Right atrium auricular region (tissue), 2 donors: Measurements from ENCODE around the gene NRP1. TPM values are rescaled to one million over a fixed set of nuclear protein-coding genes. Genes with fewer than 3 reads are reported as not detected.
"Not testable (repeated sequence)": the region's sequence is repeated elsewhere in the genome, so short reads cannot be mapped to it uniquely, and the experiment has no call there.

ENCODE experiments used
- DNase-seq: peaks from one replicate; pipeline ENCODE4 v3.0.0-alpha.2; 2019; ENCODE audit warnings: low spot score
- H3K27ac ChIP-seq, 2 donors: fragments of 200-600 bp; sonication (generic); 1 replicate in 1 of 2; 2 replicates in 1 of 2; pipeline ENCODE4 v1.5.1; 2016 to 2019
- H3K27me3 ChIP-seq, 2 donors: fragments of 200-600 bp; sonication (generic); one replicate each; pipeline versions ENCODE4 v1.5.1 to v1.6.0; 2017 to 2019
- H3K36me3 ChIP-seq: fragments of 200-600 bp; sonication (generic); one replicate; pipeline ENCODE4 v1.5.1; 2016
- H3K4me1 ChIP-seq, 2 donors: fragments of 200-600 bp; sonication (generic); one replicate each; pipeline versions ENCODE4 v1.5.1 to v1.6.0; 2017 to 2019
- H3K4me3 ChIP-seq, 2 donors: fragments of 200-600 bp; sonication (generic); 1 replicate in 1 of 2; 2 replicates in 1 of 2; pipeline ENCODE4 v1.5.1; 2017 to 2019; ENCODE audit warnings: mild to moderate bottlenecking in 1 of 2, moderate library complexity in 1 of 2
- H3K9me3 ChIP-seq, 2 donors: fragments of 200-600 bp; sonication (generic); one replicate each; pipeline ENCODE4 v1.5.1; 2019
- total RNA-seq, 2 donors: library from RNA; depleted of rRNA; stranded (reverse); fragments of >200 nt; gene quantifications; one replicate each; pipeline ENCODE4 v1.1.0, GENCODE V29; 2016
- TF ChIP-seq, protein P1 (sequence below), 2 donors: fragments of 200-600 bp; sonication (generic); IDR thresholded peaks; one replicate each; pipeline ENCODE4 v1.5.1; 2019; ENCODE audit warnings: antibody characterized with exemption in 2 of 2

Gene NRP1
- total RNA-seq, 2 donors from 2014 or later: 54.6 to 83.1 TPM

DNA sequence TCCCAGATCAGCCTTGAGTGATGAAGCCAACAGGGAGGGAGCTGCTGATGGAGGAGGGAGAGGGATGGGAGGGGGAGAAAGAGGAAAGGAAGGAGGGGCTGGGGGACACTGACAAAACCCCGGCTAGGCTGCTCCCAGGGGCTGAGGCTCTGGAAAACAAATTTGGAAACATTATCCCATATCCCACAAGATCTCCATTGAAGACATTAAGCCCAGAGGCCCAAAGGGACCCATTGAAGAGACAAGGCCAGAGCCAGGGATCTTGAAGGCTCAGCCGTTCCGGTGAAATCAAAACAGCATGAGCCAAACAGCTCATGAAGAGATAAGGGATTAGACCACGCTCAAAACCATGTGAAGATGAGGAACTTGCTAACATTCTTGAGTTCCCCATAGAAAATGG, 192.2 kb downstream of the NRP1 start:
- no peak overlapping the region for H3K4me3 ChIP-seq
- H3K36me3 ChIP-seq: no peaks in the 10 kb centered on the region
- no peaks in the 10 kb centered on the region for H3K27me3 ChIP-seq
- DNase-seq: no peak
- peaks cover 0 to 8% of the 10 kb centered on the region in 2 donors for H3K4me1 ChIP-seq
- TF ChIP-seq, protein P1, sequence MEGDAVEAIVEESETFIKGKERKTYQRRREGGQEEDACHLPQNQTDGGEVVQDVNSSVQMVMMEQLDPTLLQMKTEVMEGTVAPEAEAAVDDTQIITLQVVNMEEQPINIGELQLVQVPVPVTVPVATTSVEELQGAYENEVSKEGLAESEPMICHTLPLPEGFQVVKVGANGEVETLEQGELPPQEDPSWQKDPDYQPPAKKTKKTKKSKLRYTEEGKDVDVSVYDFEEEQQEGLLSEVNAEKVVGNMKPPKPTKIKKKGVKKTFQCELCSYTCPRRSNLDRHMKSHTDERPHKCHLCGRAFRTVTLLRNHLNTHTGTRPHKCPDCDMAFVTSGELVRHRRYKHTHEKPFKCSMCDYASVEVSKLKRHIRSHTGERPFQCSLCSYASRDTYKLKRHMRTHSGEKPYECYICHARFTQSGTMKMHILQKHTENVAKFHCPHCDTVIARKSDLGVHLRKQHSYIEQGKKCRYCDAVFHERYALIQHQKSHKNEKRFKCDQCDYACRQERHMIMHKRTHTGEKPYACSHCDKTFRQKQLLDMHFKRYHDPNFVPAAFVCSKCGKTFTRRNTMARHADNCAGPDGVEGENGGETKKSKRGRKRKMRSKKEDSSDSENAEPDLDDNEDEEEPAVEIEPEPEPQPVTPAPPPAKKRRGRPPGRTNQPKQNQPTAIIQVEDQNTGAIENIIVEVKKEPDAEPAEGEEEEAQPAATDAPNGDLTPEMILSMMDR (IDR thresholded peaks at IDR 0.05): no peak
- H3K9me3 ChIP-seq: no peaks in the 10 kb centered on the region
- H3K27ac ChIP-seq: peak overlapping the region; percentile 4 to 8

DNA sequence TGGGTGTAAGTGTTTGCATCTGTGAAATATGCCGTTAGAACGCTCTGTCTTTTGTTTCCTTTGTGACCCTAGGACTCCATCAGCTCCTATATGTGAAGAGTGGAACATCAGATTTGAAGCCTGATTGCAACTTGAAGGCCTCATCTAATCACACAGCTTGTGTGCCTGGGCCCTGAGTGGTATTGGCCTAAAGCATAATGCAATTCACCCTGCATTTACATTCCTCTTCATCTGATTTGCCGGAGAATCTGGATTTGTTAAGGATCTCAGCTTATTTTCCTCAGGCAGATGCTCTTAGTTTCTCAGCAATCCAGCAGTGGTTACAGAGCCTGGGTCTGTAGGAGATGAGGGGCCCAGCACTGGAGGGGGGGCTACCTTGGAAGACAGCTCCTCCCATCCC, 193.2 kb downstream of the NRP1 start:
- Histone ChIP-seq H3K9me3 (no peaks in the 10 kb centered on the region), H3K36me3 (no peaks in the 10 kb centered on the region), H3K4me1 (peaks cover 0 to 8% of the 10 kb centered on the region in 2 donors), H3K27me3 (no peaks in the 10 kb centered on the region), H3K27ac (peak overlapping the region in 1 of 2 donors; percentile 4), H3K4me3 (no peak overlapping the region)
- TF ChIP-seq, protein P1 (IDR thresholded peaks at IDR 0.05): no peak
- DNase-seq: no peak

DNA sequence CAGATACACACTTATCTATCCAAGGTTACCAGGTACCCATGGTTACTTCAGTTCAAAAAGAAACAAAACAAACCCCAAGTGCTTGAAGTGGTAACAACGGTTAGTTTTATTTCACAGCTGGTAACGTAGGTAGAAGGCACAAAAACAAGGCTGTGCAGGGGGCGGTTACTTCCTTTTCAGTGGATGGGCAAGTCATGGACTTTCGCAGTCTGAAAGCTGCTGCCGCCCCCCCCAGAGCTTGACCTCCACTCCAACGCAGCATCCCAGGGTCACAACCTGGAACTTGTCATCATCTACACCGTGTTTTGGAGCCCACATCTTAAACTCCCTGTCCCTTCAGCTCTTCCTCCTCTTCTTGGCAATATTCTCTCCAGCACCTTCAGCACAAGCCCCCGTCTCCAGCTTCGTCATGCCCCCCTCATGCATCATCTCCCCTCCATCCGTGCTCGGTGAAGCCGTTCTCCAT, 195.3 kb downstream of the NRP1 start:
- peaks cover 0 to 8% of the 10 kb centered on the region in 2 donors for H3K4me1 ChIP-seq
- no peak overlapping the region for H3K4me3 ChIP-seq
- H3K9me3 ChIP-seq: no peaks in the 10 kb centered on the region
- no peaks in the 10 kb centered on the region for H3K36me3 ChIP-seq
- no peak for DNase-seq
- no peak overlapping the region for H3K27ac ChIP-seq
- TF ChIP-seq, protein P1 (IDR thresholded peaks at IDR 0.05): no peak
- no peaks in the 10 kb centered on the region for H3K27me3 ChIP-seq

DNA sequence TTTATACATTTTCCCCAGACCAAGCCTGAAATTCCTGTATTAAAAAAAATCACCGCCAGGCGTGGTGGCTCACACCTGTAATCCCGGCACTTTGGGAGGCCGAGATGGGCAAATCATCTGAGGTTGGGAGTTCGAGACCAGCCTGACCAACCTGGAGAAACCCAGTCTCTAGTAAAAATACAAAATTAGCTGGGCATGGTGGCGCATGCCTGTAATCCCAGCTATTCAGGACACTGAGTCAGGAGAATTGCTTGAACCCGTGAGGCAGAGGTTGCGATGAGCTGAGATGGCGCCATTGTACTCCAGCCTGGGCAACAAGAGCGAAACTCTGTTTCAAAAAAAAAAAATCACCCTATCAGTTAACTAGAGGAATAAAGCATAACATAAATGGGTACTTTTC, 195.8 kb downstream of the NRP1 start:
- not testable (repeated sequence) for H3K4me1 ChIP-seq, H3K27ac ChIP-seq, H3K4me3 ChIP-seq, H3K36me3 ChIP-seq, H3K27me3 ChIP-seq, H3K9me3 ChIP-seq, DNase-seq

DNA sequence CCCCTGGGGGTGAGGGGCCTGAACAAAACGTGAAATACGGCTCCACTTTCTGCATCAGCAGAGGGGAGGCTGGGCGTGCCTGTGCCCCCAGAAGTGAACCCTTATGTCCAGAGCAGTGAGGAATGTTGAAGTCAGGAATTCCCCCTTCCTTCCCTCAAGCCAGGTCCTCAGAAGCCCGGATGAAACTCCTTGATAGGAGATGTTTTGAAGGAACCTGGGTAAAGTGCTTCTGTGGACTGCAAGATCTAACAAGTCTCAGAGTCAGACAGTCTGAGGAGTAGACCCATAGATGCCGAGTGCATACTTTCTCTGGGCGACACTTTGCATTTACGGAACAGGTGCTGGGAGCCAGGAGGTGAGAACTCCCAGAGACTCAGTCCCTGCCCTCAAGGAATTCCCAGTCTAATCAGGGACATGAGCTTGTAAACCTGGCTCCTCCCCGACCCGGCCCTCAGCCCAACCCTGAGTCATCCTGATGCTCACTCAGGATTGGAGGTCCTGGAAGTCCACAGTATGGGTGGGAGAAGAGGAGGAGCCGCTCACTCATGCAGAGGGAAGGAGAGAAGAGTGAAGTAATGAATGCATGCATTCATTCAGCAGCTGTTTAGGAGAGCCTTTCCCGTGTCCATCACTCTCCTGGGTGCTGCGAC, 197.0 kb downstream of the NRP1 start:
- H3K27ac ChIP-seq: no peak overlapping the region
- H3K36me3 ChIP-seq: no peaks in the 10 kb centered on the region
- H3K9me3 ChIP-seq: no peaks in the 10 kb centered on the region
- DNase-seq: no peak
- H3K4me3 ChIP-seq: no peak overlapping the region
- no peaks in the 10 kb centered on the region for H3K27me3 ChIP-seq
- no peaks in the 10 kb centered on the region for H3K4me1 ChIP-seq
- TF ChIP-seq, protein P1 (IDR thresholded peaks at IDR 0.05): no peak

DNA sequence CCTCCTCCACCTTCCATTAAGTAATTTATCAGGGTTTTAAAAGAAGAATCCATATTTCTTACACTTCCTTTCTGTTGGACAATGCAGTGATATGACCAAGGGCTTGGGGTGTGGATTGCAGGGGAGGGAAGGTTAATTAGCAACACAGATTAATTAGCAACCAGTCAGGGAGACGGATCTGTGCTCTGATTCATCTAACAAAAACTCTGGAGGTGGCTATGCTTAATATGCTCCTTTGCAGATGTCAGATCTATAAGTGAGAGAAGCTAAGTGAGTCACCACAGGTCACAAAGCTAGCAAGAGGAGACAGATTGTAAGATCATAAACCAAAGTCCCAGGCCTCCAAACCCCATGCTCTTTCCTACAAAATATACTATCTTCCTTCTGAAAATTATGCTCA, 197.7 kb downstream of the NRP1 start:
- H3K4me3 ChIP-seq: no peak overlapping the region
- TF ChIP-seq, protein P1 (IDR thresholded peaks at IDR 0.05): no peak
- H3K36me3 ChIP-seq: no peaks in the 10 kb centered on the region
- H3K27ac ChIP-seq: no peak overlapping the region
- H3K27me3 ChIP-seq: no peaks in the 10 kb centered on the region
- DNase-seq: no peak
- H3K9me3 ChIP-seq: no peaks in the 10 kb centered on the region
- no peaks in the 10 kb centered on the region for H3K4me1 ChIP-seq
